Measurements from ENCODE around the gene HTD2.
"Not testable (repeated sequence)": the region's sequence is repeated elsewhere in the genome, so short reads cannot be mapped to it uniquely, and the experiment has no call there.

HTD2 gene

GRCh38 chr3:58333206-58334012 is 27.1 kb downstream of the HTD2 start:
- DNase-seq (ENCODE audit: low read depth), result peak; percentile 10

DNA sequence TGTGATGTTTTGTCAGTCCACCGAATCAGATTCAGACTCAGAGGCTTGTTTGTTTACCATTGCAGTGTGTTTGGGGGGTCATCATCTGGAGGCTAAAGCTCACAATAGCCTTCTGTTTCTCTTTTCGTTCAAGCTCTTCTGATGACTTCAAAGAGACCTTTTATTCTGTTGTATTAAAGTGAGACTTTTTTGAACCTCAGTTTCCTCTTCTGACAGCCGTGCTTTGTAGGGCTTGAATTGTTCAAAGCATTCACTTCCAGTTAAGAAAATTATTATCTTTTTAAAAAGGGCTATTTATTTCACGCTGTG is 27.6 kb downstream of the HTD2 start:
- no peak for DNase-seq (ENCODE audit: low read depth)

GRCh38 chr3:58334506-58334884 is 28.2 kb downstream of the HTD2 start:
- no peak for DNase-seq (ENCODE audit: low read depth)

DNA sequence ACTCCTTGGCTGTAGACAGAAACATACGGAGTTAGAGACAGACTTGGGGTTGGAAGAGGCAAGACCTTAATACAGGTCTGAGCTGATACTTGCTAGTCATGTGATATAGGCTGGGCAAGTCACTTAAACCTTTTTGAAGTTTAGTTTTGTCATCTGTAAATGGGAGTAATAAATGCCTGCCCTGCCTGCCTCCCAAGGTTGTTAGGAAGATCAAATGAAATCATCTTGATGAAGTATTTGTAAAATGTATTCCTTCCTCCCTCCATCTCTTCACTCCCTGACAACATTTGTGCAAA is 29.3 kb downstream of the HTD2 start:
- DNase-seq (ENCODE audit: low read depth), result no peak

- no peak for DNase-seq (ENCODE audit: low read depth)
Observed at GRCh38 chr3:58336135-58336882, 30.0 kb downstream of the HTD2 start.

GRCh38 chr3:58337190-58337589 is 30.9 kb downstream of the HTD2 start:
- no peak for DNase-seq (ENCODE audit: low read depth)

- DNase-seq (ENCODE audit: low read depth), result not testable (repeated sequence)
Observed at GRCh38 chr3:58339146-58339545, 32.8 kb downstream of the HTD2 start.

- DNase-seq (ENCODE audit: low read depth), result no peak
Observed at GRCh38 chr3:58340594-58341244, 34.4 kb downstream of the HTD2 start.

DNA sequence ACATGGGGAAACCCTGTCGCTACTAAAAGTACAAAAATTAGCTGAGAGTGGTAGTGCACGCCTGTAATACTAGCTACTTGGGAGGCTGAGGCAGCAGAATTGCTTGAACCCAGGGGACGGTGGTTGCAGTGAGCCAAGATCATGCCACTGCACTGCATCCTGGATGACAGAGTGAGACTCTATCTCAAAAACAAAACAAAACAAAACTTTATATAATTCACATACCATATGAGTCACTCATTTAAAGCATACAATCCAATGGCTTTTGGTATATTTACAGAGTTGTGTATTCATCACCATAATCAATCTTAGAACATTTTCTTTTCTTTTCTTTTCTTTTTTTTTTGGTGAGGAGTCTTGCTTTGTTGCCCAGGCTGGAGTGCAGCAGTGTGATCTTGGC is 35.1 kb downstream of the HTD2 start:
- no peak for DNase-seq (ENCODE audit: low read depth)

DNA sequence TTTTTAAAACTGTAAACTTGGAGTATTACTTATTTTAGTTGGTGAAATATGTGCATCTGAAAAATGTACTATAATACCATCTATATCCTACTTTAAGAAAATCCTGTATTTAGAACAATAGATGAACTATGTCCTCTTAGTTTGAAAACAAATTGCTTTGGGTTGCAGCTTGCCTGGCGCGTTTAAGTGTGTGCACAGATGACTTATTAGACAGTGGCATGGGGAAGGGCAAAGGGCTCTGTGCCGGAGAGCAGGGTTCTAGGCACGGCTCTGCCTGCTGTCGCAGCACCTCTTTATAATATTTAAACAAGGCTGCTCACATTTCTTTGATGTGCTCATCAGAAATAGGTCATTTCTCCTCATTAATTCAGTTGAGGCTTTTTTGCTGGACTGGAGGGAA is 36.4 kb downstream of the HTD2 start:
- no peak for DNase-seq (ENCODE audit: low read depth)

- no peak for DNase-seq (ENCODE audit: low read depth)
Observed at GRCh38 chr3:58345457-58345856, 39.1 kb downstream of the HTD2 start.

DNA sequence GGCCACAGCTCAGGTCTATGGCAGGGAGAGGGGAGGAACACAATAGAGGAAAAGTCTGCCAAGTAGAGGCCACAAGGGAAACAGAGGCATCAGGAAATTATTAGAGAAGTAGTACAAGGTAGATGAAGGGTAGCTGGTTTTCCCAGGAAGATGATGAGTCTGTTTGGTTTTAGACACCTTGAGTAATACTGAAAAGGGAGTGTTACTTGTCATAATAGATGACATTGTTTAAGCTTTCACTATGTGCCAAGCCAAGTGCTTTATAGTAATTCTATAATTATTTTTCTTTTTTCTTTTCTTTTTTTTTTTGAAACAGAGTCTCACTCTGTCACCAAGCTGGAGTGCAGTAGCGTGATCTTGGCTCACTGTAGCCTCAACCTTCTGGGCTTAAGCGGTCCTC is 40.0 kb downstream of the HTD2 start:
- DNase-seq (ENCODE audit: low read depth), result no peak

- no peak for DNase-seq (ENCODE audit: low read depth)
Observed at GRCh38 chr3:58347984-58348383, 41.7 kb downstream of the HTD2 start.

- DNase-seq (ENCODE audit: low read depth), result no peak
Observed at GRCh38 chr3:58349792-58350626, 43.7 kb downstream of the HTD2 start.

DNA sequence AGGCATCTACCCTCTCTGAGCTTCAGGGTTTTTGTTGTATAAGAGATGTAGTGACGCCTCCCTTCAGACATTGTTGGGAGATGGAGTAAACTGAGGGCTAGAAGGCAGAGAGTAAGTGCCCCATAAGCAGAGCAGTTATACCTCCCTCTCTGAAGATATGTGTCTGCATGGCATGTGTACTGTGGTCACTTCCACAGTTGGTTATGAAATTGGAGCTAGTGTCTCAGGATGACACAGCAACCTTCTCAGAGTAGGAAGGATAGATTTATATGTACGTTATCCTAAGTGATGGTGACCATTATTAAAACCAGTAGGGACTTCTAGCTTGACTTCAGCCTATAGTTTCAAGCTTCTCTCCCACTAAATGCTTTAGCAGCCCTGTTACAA is 44.3 kb downstream of the HTD2 start:
- DNase-seq (ENCODE audit: low read depth), result no peak

- DNase-seq (ENCODE audit: low read depth), result no peak
Observed at GRCh38 chr3:58351920-58352319, 45.6 kb downstream of the HTD2 start.

GRCh38 chr3:58352626-58353025 is 46.3 kb downstream of the HTD2 start:
- DNase-seq (ENCODE audit: low read depth), result no peak

DNA sequence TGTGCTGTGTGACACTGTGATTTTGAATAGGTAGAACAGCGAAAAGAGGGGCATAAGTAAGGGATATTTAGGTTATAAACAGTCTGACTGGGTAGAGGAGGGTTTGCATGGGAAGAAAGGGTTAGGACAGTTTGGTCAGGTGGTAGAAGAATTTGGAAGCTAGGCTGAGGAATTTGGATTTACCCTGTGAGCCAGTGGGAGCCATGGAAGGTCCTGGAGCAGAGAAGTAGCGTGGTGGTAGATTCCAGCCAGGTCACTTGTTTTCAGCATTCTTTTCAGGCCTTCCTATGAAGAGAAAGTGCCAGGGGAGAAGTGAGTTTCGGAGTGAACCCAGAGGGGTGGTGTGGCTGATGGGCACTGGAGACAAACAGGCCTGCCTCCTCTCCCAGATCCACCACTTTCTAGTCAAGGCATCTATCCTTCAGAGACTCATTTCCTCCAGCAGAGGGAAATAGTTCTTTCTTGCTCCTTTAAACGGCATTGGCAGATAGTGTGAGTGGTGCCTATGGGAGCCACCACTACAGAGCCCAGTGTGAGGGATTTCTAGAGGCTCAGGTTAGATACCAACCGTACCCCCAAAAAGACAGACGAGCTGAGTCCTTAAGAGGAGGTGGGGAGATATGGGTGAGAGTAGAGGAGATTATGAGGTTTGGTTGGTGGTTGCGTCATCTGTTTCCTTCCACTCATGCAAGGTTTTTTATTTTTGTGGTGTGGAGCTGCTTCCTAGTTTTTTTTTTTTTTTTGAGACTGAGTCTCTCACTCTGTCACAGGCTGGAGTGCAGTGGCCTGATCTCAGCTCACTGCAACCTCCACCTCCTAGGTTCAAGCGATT is 47.6 kb downstream of the HTD2 start:
- no peak for DNase-seq (ENCODE audit: low read depth)

DNA sequence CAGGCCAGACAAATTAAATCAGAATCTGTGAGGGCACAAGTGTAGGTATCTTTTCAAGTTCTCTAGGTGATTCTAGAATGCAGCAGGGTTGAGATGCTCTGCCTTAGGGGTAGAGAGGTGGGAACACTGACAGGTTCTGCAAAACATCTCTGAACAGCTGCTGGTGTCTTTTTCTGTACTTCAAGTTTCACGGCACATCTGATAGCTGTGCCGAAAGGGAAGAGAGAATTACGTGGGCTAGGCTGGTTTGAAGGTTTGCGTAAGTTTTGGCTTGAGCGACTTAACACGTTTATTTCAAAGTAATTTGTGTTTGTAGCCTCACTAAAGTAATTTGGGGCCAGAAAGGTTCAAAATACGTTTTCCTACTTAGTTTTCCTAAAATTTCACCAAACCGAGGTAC is 48.9 kb downstream of the HTD2 start:
- no peak for DNase-seq (ENCODE audit: low read depth)

DNA sequence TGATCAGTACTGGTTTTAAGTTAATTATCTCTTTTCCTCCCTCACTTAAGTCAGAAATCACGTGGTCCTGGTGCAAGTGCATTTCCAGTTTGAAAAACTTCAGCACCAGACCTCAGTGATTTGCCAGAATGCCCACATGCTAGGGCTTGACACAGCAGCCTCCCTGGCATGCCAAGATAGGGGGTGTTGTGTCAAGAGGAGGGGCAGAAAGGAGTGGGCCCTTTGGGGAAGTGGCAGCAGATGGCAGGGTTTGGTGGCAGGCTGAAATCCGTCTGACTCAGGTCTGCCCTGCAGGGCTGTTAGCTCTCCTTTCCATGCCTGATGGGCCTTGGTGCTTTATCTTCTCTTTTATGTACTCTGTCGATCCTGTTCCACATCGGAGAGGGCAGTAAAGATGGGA is 49.7 kb downstream of the HTD2 start:
- DNase-seq (ENCODE audit: low read depth), result no peak

GRCh38 chr3:58357402-58357801 is 51.1 kb downstream of the HTD2 start:
- DNase-seq (ENCODE audit: low read depth), result no peak

- DNase-seq (ENCODE audit: low read depth), result no peak
Observed at GRCh38 chr3:58358092-58358491, 51.8 kb downstream of the HTD2 start.

All from stimulated activated CD8-positive, alpha-beta memory T cell treated with anti-CD3 and anti-CD28 coated beads, Interleukin-12 subunit alpha, Interleukin-12 subunit beta, amount 100 ng/mL, for 4 hours (primary cell).